Measurements from ENCODE around the gene GLIS1.

GLIS1 gene

DNA sequence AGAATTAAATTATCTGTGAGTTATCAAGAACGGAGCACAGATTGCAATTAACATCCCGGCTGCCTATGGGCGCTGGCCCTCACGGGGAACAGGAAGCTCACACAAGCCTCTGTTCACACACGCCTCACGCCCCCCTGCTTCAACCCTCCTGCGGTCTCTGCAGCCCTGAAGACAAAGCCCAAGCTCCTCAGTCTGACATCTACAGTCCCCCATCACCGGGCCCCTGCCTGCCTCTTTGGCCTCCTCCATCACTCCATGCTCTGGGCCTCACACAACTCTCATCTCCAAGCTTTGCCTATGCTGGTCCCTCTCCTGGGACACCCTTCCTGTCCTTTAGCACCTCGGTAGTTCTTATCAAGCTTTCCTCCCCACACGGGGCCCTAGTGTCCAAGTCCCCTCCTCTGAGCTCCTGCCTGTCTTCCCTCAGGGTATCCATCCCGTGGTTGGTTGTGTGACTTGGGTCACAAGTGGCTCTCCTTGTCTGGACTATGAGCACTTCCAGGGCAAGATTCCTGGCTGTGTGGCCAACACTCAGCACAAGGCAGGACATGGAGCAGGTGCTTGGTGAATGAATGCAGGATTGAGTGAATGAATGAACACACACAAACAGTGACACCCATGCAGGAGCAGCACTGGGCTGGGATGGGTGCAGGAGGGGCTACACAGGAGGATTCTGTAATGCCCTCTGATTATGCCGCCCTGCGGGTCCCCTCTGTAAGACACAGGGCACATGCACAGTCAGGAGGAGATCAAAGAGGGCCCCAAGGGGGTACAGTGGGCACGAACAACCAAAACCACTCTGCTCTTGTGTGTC, 163.6 kb downstream of the GLIS1 start:
- DNase-seq, result no peak

DNA sequence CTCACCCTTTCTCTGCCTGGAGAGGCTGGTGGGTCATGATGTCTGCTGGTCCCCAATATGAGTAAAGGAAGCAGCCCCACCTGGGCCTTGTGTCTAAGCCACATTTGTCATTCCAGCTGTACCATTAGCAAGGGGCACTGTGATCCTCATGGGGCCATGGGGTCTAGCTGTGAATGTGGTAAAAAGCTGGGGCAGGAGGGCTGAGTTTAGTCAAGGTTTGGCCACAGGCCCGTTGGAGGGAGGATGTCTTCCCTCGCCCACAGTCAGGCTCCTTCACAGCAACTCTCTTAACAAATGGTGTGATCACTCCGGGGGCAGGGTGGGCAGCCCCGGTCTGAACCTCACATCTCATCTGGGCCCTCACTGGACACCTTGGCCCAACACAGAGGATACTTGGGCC, 164.3 kb downstream of the GLIS1 start:
- no peak for DNase-seq

DNA sequence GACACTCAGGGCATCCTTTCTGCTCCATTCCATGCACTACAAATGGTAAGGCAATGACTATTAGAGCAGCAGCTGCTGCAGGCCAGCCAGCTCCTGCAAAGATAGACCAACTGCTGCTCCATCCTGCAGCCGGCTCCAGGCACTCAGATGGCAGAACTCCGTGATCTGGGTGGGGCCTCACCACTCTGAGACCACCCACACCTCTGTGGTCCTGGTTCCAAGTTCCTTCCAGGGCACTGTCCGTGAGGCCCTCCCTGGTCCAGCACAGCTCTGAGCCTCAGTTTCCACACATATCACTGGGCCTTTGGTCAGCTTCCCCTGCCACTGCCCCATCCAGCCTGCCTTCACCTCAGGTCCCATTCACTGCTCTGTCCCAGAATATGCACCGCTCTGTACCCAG, 165.0 kb downstream of the GLIS1 start:
- DNase-seq, result no peak

- DNase-seq, result no peak
Measured at GRCh38 chr1:53573522-53573921, 165.4 kb downstream of the GLIS1 start.

DNA sequence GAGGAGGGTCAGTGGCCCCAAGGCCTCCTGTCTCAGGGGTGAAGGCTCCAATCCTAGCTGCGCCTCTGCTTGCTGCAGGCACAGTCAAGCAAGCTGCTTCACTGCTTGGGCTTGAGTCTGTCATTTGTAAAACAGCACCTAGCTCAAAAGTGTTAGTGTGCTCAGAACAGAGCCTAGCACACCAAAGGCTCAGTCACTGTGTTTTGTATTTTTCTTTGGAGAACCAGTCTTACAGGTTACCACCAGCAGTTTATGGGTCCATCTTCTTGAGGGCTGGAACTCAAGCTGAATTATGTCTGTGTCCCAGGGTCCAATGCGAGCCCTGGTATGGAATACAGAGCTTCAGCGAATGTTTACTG, 166.2 kb downstream of the GLIS1 start:
- no peak for DNase-seq

GRCh38 chr1:53572065-53572814, 166.7 kb downstream of the GLIS1 start:
- no peak for DNase-seq

GRCh38 chr1:53568540-53568939, 170.4 kb downstream of the GLIS1 start:
- no peak for DNase-seq

DNA sequence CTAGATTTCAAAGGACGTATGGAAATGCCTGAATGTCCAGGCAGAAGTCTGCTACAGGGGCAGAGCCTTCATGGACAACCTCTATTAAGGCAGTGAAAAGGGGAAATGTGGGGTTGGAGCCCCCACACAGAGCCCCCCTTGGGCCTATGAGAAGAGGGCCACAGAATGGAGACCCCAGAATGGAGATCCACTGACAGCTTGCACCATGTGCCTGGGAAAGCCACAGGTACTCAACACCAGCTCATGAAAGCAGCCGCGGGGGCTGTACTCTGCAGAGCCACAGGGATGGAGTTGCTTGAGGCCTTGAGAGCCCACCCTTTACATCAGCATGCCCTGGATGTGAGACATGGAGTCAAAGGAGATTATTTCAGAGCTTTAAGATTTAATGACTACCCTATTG, 171.1 kb downstream of the GLIS1 start:
- DNase-seq, result no peak

DNA sequence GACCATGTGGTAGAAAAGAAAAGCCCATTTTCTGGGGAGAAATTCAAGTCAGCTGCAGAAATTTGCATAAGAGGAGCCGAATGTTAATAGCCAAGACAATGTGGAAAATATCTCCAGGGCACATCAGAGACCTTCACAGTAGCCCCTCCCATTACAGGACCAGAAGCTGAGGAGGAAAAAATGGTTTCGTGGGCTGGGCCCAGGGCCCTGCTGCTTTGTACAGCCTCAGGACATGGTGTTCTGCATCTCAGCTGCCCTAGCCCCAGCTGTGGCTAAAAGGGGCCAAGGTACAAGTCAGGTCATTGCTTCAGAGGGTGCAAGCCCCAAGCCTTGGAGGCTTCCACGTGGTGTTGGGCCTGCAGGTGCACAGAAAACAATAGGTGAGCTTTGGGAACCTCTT, 171.5 kb downstream of the GLIS1 start:
- DNase-seq, result no peak

- DNase-seq, result no peak
Measured at GRCh38 chr1:53563611-53564010, 175.4 kb downstream of the GLIS1 start.

DNA sequence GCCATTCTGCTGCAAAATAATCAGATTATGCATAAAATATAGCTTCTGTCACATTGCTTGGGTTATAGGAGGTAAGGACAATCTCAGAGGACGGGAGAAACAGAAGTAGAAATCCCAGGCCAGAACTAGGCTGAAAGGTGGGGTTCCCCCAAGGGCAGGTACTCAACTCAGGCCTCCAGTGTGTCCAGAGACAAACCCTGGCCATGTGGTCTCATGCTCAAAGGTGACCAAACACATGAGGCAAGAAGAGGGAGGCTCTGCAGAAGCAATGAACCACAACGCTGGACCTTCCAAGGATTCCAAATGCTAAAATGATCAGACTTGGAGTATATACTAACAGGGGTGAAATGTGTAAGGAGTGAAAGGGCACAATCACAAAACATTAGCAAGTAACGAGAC, 176.0 kb downstream of the GLIS1 start:
- DNase-seq, result no peak

GRCh38 chr1:53562291-53562980, 176.5 kb downstream of the GLIS1 start:
- no peak for DNase-seq

GRCh38 chr1:53561503-53562105, 177.4 kb downstream of the GLIS1 start:
- DNase-seq, result no peak

DNA sequence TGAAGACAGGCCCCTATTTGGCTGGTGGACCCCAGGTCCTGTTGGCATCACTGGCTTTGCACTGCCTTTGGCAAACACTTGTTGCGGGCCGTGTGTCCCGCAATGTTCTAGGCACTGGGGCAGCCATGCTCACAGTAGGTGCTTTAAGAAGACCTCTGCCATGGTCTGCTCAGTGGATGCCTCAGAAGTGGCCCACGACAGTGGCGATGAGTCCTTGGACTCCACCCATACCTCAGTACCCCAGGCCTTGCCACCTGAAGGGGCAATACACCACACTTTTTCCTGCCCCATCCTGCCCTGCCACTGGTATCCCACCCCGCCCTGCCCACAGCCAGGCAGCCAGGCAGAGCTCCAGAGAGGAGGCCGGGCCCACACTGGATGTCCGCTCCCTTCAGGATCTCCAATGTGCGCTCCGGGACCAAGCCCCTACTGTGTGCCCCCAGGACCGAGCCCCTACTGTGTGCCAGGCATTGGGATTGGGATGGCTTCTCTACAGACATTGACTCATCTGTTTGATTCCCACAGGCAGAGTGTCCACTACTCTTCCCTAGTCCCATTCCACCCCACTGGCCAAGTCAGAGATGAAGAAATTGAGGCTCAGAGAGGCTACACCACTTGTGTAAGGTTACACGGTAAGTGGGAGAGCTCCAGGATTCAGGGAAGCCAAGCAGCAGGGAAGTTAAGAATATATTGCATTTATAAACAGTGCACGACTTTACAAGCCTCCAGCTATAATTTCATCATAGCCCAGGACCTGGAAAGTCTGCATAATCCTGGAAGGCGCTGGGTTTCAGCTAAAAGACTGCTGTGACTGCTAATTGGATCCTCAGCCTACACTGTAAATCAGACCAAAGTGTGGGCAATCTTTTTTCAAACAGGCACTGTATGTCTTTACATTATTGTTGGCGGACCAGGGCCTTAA, 178.1 kb downstream of the GLIS1 start:
- DNase-seq, result no peak

- DNase-seq, result no peak
Measured at GRCh38 chr1:53559854-53560580, 178.9 kb downstream of the GLIS1 start.

DNA sequence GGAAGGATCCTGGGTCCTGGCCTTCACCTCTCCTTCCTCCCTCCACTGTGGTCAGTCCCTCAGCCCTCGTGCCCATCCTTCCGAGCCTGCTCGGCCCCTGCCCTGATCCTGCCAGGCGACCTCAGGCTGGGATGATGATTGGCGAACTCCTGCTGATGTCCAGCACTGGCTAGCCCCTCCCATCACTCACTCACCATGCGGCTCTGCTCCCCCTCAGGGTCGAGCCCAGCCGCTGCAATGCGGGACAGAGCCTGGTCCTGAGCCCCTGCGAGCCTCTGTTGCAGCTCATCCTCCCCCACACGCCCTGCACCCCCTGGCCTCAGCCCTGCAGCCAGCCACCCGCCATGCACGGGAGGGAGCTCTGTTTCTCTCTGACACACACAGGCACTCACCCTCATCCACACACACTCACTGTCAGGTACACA, 179.6 kb downstream of the GLIS1 start:
- no peak for DNase-seq

DNA sequence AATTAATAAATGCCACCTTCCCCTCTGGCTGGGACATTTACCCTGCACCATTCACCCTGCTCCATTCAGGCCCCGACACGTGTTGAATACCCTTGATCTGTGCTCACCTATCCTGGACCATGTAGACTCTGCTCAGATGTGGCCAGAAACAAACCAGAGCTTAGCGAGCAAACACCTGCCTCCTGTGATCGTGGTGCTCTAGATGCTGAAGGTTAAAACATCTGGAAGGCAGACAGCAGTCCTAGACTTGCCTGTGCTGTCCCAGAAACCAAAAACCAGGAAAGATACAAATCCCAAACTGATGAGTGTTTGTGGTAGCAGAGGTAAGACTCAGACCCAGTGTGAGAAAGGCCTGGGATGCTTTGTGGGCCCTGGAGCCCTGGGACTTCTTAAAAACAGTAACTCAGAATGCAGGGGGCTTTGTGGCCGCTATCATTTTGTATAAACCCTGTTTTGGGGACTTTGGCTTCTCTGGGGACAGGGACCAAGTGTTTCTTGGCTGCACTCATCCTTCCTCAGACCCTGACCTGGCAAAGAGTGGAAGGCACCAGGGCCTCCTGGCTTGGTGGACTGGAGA, 180.1 kb downstream of the GLIS1 start:
- DNase-seq, result no peak

DNA sequence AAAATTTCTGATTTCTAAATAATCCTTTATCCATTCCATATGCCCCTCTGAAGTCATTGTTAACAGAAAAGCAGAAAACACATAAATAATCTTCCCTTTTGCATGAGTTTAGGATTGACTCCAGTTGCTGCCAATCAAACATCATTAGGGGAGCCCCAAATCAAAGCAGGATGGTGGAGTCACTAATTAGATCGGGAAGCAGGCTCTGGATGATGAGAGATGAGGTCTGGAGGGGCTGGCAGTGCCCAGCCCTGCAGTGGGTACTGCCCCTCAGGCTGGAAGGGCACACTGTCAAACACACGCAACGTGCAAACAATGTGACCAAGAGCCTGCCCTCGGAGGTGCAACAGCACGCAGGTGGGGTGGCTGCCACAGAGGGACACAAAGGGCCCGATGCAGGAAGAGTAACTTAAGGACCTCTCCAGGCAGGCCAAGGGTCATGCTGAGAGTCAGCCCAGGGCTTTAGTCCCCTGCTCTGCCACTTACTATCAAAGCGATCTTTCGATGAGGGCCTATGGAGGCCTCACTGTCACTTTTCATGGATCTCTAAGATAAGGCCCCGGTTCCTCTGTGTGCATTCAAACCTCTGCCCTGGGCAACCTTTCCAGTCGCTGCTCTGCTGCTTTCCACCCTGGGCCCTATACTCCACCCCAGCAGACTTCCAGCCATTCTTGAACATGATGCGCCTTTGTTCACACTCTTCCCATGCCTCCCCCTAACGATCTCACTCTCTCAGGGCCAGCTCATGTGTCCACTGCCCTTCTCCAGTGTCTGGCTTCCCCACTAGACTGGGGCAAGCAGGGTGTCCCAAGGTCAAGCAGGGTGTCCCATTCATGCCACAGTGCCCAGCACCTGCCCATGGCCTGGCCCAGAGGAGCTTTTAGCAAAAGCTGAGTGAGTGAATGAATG, 180.9 kb downstream of the GLIS1 start:
- no peak for DNase-seq

GRCh38 chr1:53557369-53557768, 181.6 kb downstream of the GLIS1 start:
- DNase-seq, result no peak

GRCh38 chr1:53556657-53557227, 182.2 kb downstream of the GLIS1 start:
- no peak for DNase-seq

Data from NCI-H226 (cell line).